GM19099 (cell line): ENCODE data around the gene KCNMA1.

ENCODE experiments used
- POLR2A ChIP-seq: IDR thresholded peaks from 3 replicates; pipeline ENCODE4 v1.6.1; 2011; ENCODE audit warnings: low read depth; ENCODE audit not compliant: insufficient read length; ENCODE audit errors: extremely low read depth

KCNMA1 gene

GRCh38 chr10:77080361-77081027, 557.1 kb downstream of the KCNMA1 start:
- TF ChIP-seq POLR2A: no peak

- TF ChIP-seq POLR2A: no peak
These were observed 557.9 kb downstream of the KCNMA1 start for GRCh38 chr10:77079592-77080300.

GRCh38 chr10:77077316-77077945, 560.2 kb downstream of the KCNMA1 start:
- TF ChIP-seq POLR2A: no peak

GRCh38 chr10:77075926-77076325, 561.7 kb downstream of the KCNMA1 start:
- no peak for TF ChIP-seq POLR2A

- no peak for TF ChIP-seq POLR2A
These were observed 563.4 kb downstream of the KCNMA1 start for GRCh38 chr10:77074104-77074624.

- no peak for TF ChIP-seq POLR2A
These were observed 564.0 kb downstream of the KCNMA1 start for GRCh38 chr10:77073663-77073960.

- no peak for TF ChIP-seq POLR2A
These were observed 564.6 kb downstream of the KCNMA1 start for GRCh38 chr10:77072836-77073662.

GRCh38 chr10:77072361-77072835, 565.2 kb downstream of the KCNMA1 start:
- no peak for TF ChIP-seq POLR2A

- no peak for TF ChIP-seq POLR2A
These were observed 565.7 kb downstream of the KCNMA1 start for GRCh38 chr10:77071956-77072355.

- no peak for TF ChIP-seq POLR2A
These were observed 566.6 kb downstream of the KCNMA1 start for GRCh38 chr10:77071001-77071511.

GRCh38 chr10:77070346-77070745, 567.3 kb downstream of the KCNMA1 start:
- no peak for TF ChIP-seq POLR2A

- TF ChIP-seq POLR2A: no peak
These were observed 568.6 kb downstream of the KCNMA1 start for GRCh38 chr10:77068969-77069368.

- TF ChIP-seq POLR2A: no peak
These were observed 569.3 kb downstream of the KCNMA1 start for GRCh38 chr10:77068272-77068671.

- TF ChIP-seq POLR2A: no peak
These were observed 575.2 kb downstream of the KCNMA1 start for GRCh38 chr10:77062381-77062780.

- no peak for TF ChIP-seq POLR2A
These were observed 576.7 kb downstream of the KCNMA1 start for GRCh38 chr10:77060913-77061312.
